Right lobe of liver (tissue), 4 donors: ENCODE measurements around the gene PES1.

Experiments used
- CTCF ChIP-seq, 4 donors: fragments of 200-600 bp in 3 of 4; fragments of 450-650 bp in 1 of 4; IDR thresholded peaks; one replicate each; pipeline versions ENCODE4 v1.5.1 to v1.8.0; 2016 to 2022; ENCODE audit warnings: antibody characterized with exemption in 4 of 4, mild to moderate bottlenecking in 2 of 4
- POLR2A ChIP-seq: fragments of 450-650 bp; IDR thresholded peaks from one replicate; pipeline ENCODE4 v1.6.1; 2017; ENCODE audit warnings: antibody characterized with exemption, mild to moderate bottlenecking
- donor health status: DM: no; HTN: no; CAD: no.
- donor health status: DM: no; HTN: no; CAD: no.
- donor health status: DM: no; HTN: yes; CAD: no.

GRCh38 chr22:30573594-30574094, 18.1 kb downstream of the PES1 start:
- no peak for TF ChIP-seq CTCF (IDR thresholded peaks at IDR 0.05)
- no peak for TF ChIP-seq POLR2A
